ENCODE data around the gene ST14. TPM values are rescaled to one million over a fixed set of nuclear protein-coding genes. Genes with fewer than 3 reads are reported as not detected.

ST14 gene
- total RNA-seq, 1 experiment from 2014 or later: 33.9 TPM

DNA sequence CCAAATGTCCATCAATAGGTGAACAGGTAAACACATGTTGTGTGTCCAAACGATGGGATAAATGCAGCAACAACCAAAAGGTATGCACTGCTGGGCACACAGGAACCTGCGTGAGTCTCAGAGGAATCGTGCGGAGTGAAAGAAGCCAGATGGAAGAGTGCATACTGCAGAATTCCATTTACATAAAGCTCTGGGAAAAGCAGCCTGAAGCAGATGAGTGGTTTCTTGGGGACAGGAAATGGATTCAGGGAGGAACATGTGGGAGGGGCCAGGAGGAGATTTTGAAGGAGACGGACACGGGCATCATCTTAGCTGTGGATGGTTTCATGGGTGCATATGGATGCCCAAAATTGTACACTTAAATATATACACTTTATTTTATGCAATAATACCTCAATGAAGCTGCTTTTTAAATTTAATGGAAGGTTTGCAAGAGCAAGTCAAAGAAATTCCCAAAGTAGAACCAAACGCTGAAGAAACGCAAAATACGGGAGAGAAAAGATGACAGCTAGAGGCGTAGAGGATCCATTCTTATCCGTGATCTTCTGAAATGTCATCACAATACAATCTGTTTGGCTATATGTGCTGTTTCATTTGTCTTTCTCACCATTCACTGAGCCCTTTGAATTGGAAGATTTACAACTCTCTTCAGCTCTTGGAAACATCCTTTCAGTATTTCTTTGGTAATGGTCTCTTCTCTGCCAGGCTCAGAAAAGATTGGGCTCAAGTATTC, 24.5 kb downstream of the ST14 start (continued):
- TF ChIP-seq, protein P1, sequence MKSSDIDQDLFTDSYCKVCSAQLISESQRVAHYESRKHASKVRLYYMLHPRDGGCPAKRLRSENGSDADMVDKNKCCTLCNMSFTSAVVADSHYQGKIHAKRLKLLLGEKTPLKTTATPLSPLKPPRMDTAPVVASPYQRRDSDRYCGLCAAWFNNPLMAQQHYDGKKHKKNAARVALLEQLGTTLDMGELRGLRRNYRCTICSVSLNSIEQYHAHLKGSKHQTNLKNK (CRISPR knock-in tag; IDR thresholded peaks at IDR 0.05): no peak
- TF ChIP-seq ZNF416 (CRISPR knock-in tag; IDR thresholded peaks at IDR 0.05) (no peak), CBFB (CRISPR knock-in tag; IDR thresholded peaks at IDR 0.05; ENCODE audit: low read depth) (no peak), ZBTB21 (CRISPR knock-in tag; IDR thresholded peaks at IDR 0.05; ENCODE audit: borderline replicate concordance) (no peak), SP1 (CRISPR knock-in tag; conservative IDR thresholded peaks at IDR 0.05) (no peak)

DNA sequence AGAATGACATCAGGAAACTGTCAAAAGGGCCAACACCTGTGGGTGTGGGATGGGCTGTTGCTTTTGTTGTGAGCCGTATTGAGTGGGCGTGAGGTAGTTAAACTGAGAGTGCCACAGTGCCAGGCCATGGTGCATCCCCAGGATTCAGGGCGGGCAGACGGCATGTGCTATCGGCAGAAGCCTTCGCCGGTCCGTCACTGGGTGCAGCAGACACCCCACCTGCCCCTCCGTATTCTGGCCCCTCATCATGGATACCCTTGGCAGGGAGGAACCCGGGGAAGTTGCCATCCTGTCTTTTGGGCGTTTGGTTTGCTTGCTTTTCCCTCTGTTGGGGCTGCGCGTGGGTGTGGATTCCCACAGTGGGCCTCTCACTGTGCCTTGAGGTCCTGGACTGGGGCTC, 27.5 kb downstream of the ST14 start:
- ATAC-seq: no peak
- DNase-seq (ENCODE audit: low spot score): no peak
- H3K36me3 Mint-ChIP-seq: no peaks in the 10 kb centered on the region
- CTCF ChIA-PET: no interaction called here
- no peak for TF ChIP-seq IRF2 (CRISPR knock-in tag; IDR thresholded peaks at IDR 0.05; ENCODE audit: borderline replicate concordance, low read depth)
- TF ChIP-seq PRRX2 (CRISPR knock-in tag; IDR thresholded peaks at IDR 0.05): no peak
- no peak for TF ChIP-seq NR2C2 (CRISPR knock-in tag; IDR thresholded peaks at IDR 0.05)
- TF ChIP-seq, protein P2, sequence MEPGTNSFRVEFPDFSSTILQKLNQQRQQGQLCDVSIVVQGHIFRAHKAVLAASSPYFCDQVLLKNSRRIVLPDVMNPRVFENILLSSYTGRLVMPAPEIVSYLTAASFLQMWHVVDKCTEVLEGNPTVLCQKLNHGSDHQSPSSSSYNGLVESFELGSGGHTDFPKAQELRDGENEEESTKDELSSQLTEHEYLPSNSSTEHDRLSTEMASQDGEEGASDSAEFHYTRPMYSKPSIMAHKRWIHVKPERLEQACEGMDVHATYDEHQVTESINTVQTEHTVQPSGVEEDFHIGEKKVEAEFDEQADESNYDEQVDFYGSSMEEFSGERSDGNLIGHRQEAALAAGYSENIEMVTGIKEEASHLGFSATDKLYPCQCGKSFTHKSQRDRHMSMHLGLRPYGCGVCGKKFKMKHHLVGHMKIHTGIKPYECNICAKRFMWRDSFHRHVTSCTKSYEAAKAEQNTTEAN (CRISPR knock-in tag; IDR thresholded peaks at IDR 0.05): no peak
- no peak for TF ChIP-seq E2F5 (CRISPR knock-in tag; IDR thresholded peaks at IDR 0.05)
- TF ChIP-seq TEAD4 (CRISPR knock-in tag; IDR thresholded peaks at IDR 0.05): no peak
- TF ChIP-seq, protein P3, sequence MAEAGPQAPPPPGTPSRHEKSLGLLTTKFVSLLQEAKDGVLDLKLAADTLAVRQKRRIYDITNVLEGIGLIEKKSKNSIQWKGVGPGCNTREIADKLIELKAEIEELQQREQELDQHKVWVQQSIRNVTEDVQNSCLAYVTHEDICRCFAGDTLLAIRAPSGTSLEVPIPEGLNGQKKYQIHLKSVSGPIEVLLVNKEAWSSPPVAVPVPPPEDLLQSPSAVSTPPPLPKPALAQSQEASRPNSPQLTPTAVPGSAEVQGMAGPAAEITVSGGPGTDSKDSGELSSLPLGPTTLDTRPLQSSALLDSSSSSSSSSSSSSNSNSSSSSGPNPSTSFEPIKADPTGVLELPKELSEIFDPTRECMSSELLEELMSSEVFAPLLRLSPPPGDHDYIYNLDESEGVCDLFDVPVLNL (CRISPR knock-in tag; IDR thresholded peaks at IDR 0.05; ENCODE audit: borderline replicate concordance, low read depth): no peak
- no peak for TF ChIP-seq NFYB (CRISPR knock-in tag; conservative IDR thresholded peaks at IDR 0.05; ENCODE audit: low read depth)
- TF ChIP-seq, protein P4, sequence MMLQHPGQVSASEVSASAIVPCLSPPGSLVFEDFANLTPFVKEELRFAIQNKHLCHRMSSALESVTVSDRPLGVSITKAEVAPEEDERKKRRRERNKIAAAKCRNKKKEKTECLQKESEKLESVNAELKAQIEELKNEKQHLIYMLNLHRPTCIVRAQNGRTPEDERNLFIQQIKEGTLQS (CRISPR knock-in tag; conservative IDR thresholded peaks at IDR 0.05): no peak
- TF ChIP-seq TCF7 (CRISPR knock-in tag; IDR thresholded peaks at IDR 0.05; ENCODE audit: low read depth): no peak
- TF ChIP-seq, protein P5, sequence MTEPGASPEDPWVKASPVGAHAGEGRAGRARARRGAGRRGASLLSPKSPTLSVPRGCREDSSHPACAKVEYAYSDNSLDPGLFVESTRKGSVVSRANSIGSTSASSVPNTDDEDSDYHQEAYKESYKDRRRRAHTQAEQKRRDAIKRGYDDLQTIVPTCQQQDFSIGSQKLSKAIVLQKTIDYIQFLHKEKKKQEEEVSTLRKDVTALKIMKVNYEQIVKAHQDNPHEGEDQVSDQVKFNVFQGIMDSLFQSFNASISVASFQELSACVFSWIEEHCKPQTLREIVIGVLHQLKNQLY (CRISPR knock-in tag; IDR thresholded peaks at IDR 0.05): no peak
- no peak for TF ChIP-seq RELA (CRISPR knock-in tag; IDR thresholded peaks at IDR 0.05; ENCODE audit: borderline replicate concordance)
- TF ChIP-seq RORB (CRISPR knock-in tag; IDR thresholded peaks at IDR 0.05): no peak
- H3K27me3 Mint-ChIP-seq (ENCODE audit: low read depth): no peaks in the 10 kb centered on the region
- H3K9me3 Mint-ChIP-seq: no peaks in the 10 kb centered on the region
- POLR2A ChIA-PET: no interaction called here
- no peak overlapping the region for H3K27ac Mint-ChIP-seq
- peaks cover 7% of the 10 kb centered on the region for H3K4me1 Mint-ChIP-seq
- H3K4me3 Mint-ChIP-seq: no peak overlapping the region

DNA sequence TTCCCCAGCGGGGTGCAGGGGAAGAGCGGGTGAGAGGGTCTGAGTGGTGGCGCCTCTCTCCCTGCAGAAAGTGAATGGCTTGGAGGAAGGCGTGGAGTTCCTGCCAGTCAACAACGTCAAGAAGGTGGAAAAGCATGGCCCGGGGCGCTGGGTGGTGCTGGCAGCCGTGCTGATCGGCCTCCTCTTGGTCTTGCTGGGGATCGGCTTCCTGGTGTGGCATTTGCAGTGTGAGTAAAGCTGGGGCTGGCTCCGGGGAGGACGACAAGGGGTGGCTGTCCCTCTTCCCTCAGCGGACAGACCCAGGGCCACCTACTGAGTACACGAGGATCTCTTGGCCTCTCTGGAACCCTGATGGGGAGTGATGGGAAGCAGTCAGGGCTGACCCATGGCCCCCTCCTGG, 28.5 kb downstream of the ST14 start:
- ATAC-seq (no peak), DNase-seq (ENCODE audit: low spot score) (no peak)
- Mint-ChIP-seq H3K27ac (no peak overlapping the region), H3K36me3 (no peaks in the 10 kb centered on the region), H3K27me3 (ENCODE audit: low read depth) (no peaks in the 10 kb centered on the region), H3K4me1 (peaks cover 7% of the 10 kb centered on the region), H3K9me3 (no peaks in the 10 kb centered on the region), H3K4me3 (no peak overlapping the region)
- ChIA-PET POLR2A (no interaction called here), CTCF (no interaction called here)
- TF ChIP-seq E2F1 (CRISPR knock-in tag; IDR thresholded peaks at IDR 0.05) (no peak), ELF4 (CRISPR knock-in tag; IDR thresholded peaks at IDR 0.05; ENCODE audit: low read depth) (no peak), ARID4B (CRISPR knock-in tag; IDR thresholded peaks at IDR 0.05; ENCODE audit: borderline replicate concordance) (no peak)
